ENCODE measurements around the gene TTC39C. TPM values are rescaled to one million over a fixed set of nuclear protein-coding genes. Genes with fewer than 3 reads are reported as not detected.

Gene TTC39C
- total RNA-seq, 1 donor from 2014 or later, result 14.3 TPM

DNA sequence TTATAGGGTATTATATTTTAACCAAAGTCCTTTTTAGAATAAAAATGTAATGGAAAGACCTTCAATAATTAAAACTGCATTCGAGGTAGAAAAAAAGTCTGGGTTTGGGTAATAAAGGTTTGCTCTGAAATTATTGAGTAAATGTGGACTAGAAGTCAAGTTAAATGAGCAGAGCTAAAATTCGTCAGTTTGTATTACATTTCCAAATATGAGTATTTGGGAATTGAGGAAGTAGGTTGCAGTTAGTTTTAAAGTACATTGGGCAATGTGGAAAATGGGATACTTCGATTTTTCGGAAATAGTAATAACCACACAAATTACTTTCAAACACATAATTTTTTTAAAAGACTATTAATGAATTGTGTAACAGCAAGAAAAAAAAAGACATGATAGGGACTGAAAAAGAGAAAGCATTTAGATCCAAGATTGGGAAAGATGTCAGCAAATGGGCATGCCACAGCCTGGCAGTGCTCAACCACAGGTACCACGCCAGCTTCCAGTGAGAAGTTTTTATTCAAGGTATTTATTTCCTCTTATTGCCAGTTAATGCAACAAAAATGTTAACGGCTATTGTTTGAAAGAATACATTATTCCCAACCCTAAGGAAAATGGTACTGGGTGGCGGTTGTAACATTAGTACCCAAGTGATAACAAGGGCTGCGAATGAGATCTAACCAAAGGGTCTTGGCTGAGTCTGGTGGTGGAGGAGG, 50.0 kb downstream of the TTC39C start:
- H3K36me3 Mint-ChIP-seq (ENCODE audit: low read depth, unreplicated experiment), result no peaks in the 10 kb centered on the region
- no peak for DNase-seq (ENCODE audit: low spot score)
- H3K9me3 Mint-ChIP-seq (ENCODE audit: unreplicated experiment), result no peaks in the 10 kb centered on the region
- no peaks in the 10 kb centered on the region for H3K4me1 Mint-ChIP-seq (ENCODE audit: unreplicated experiment)
- no peak overlapping the region for H3K27ac Mint-ChIP-seq (ENCODE audit: unreplicated experiment)
- no peaks in the 10 kb centered on the region for H3K27me3 Mint-ChIP-seq (ENCODE audit: unreplicated experiment)
- TF ChIP-seq, protein P1, sequence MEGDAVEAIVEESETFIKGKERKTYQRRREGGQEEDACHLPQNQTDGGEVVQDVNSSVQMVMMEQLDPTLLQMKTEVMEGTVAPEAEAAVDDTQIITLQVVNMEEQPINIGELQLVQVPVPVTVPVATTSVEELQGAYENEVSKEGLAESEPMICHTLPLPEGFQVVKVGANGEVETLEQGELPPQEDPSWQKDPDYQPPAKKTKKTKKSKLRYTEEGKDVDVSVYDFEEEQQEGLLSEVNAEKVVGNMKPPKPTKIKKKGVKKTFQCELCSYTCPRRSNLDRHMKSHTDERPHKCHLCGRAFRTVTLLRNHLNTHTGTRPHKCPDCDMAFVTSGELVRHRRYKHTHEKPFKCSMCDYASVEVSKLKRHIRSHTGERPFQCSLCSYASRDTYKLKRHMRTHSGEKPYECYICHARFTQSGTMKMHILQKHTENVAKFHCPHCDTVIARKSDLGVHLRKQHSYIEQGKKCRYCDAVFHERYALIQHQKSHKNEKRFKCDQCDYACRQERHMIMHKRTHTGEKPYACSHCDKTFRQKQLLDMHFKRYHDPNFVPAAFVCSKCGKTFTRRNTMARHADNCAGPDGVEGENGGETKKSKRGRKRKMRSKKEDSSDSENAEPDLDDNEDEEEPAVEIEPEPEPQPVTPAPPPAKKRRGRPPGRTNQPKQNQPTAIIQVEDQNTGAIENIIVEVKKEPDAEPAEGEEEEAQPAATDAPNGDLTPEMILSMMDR (IDR thresholded peaks at IDR 0.05; ENCODE audit: unreplicated experiment), result no peak
- no peak overlapping the region for H3K4me3 Mint-ChIP-seq (ENCODE audit: unreplicated experiment)

DNA sequence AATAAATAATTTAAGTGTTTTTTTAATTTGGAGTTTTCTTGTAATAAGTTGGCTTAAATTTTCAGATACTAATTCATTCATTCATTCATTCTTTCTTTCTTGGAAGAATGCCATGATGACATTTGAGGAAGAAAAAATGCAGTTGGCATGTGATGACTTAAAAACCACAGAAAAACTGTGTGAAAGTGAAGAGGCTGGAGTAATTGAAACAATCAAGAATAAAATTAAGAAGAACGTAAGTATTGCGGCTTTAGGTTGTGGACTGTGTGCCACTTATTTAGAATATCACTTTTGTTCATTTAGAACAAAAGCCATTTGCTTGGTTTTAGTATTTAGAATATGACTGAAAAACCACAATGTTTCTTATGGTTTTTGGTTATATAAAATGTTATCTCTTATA, 51.4 kb downstream of the TTC39C start:
- Mint-ChIP-seq H3K27me3 (ENCODE audit: unreplicated experiment) (no peaks in the 10 kb centered on the region), H3K27ac (ENCODE audit: unreplicated experiment) (no peak overlapping the region), H3K36me3 (ENCODE audit: low read depth, unreplicated experiment) (no peaks in the 10 kb centered on the region), H3K9me3 (ENCODE audit: unreplicated experiment) (no peaks in the 10 kb centered on the region), H3K4me3 (ENCODE audit: unreplicated experiment) (no peak overlapping the region), H3K4me1 (ENCODE audit: unreplicated experiment) (no peaks in the 10 kb centered on the region)
- TF ChIP-seq, protein P1 (IDR thresholded peaks at IDR 0.05; ENCODE audit: unreplicated experiment), result no peak
- DNase-seq (ENCODE audit: low spot score), result no peak

DNA sequence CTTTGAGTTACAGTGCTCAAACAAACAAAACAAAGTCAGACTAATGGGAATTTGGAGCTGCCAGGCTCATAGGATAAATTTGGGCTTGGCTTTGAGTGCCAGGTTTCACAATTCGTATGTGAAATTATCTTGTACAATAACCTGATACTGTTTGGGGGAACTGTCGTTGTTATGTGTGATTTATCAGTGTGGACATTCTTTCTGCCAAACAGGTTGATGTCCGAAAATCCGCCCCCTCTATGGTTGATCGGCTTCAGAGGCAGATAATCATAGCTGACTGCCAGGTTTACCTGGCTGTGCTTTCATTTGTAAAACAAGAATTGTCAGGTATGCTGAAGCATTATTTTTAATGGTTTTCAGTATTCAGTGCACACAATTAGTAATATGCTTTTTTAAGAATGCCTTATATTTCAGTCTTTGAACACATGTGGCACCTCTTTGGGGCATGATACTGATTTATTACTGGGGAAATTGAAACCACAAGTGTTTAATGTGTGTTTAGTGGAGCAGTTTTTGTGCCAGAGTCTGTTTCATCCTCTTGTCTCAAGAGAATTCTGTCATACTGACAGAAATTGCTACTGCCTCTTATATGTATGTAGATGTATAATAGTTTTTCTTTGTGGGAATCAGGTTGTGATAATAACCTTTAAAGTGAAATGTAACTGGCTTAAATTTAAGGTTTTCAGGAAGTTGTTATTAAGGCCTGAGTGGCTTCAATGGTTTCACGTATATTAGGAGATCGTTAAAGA, 54.6 kb downstream of the TTC39C start:
- TF ChIP-seq, protein P1 (IDR thresholded peaks at IDR 0.05; ENCODE audit: unreplicated experiment), result no peak
- Mint-ChIP-seq H3K27ac (ENCODE audit: unreplicated experiment) (no peak overlapping the region), H3K27me3 (ENCODE audit: unreplicated experiment) (no peaks in the 10 kb centered on the region), H3K4me3 (ENCODE audit: unreplicated experiment) (no peak overlapping the region), H3K36me3 (ENCODE audit: low read depth, unreplicated experiment) (peaks cover 5% of the 10 kb centered on the region), H3K4me1 (ENCODE audit: unreplicated experiment) (no peaks in the 10 kb centered on the region), H3K9me3 (ENCODE audit: unreplicated experiment) (no peaks in the 10 kb centered on the region)
- no peak for DNase-seq (ENCODE audit: low spot score)

DNA sequence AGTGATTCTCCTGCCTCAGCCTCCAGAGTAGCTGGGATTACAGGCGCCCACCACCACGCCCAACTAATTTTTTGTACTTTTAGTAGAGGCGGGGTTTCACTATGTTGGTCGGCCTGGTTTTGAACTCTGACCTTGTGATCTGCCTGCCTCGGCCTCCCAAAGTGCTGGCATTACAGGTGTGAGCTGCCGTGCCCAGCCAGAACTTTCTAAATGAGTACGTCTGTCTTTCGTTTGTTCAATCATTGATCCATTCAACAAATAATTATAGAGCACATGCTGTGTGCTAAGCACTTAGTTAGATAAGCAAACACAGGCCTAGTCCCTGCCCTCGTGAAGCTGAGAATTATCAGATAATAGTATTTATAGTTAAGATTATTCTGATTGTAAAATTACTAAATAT, 56.5 kb downstream of the TTC39C start:
- peaks cover 10% of the 10 kb centered on the region for H3K36me3 Mint-ChIP-seq (ENCODE audit: low read depth, unreplicated experiment)
- peaks cover 3% of the 10 kb centered on the region for H3K27me3 Mint-ChIP-seq (ENCODE audit: unreplicated experiment)
- H3K9me3 Mint-ChIP-seq (ENCODE audit: unreplicated experiment), result no peaks in the 10 kb centered on the region

More for the DNA sequence above, 56.5 kb downstream of the TTC39C start:
- Mint-ChIP-seq H3K4me3 (ENCODE audit: unreplicated experiment) (no peak overlapping the region), H3K27ac (ENCODE audit: unreplicated experiment) (no peak overlapping the region), H3K4me1 (ENCODE audit: unreplicated experiment) (no peaks in the 10 kb centered on the region)
- TF ChIP-seq, protein P1 (IDR thresholded peaks at IDR 0.05; ENCODE audit: unreplicated experiment), result no peak
- no peak for DNase-seq (ENCODE audit: low spot score)

Measured in endothelial cell (in vitro differentiated cells).